NB4 (cell line): ENCODE measurements around the gene L2HGDH.

Experiments
- CTCF ChIP-seq: IDR thresholded peaks from one replicate; pipeline ENCODE4 v1.5.1; 2012; ENCODE audit warnings: low read depth, low read length
- POLR2A ChIP-seq: IDR thresholded peaks from 2 replicates; pipeline ENCODE4 v1.6.1; 2011; ENCODE audit warnings: mild to moderate bottlenecking; ENCODE audit not compliant: insufficient read length; ENCODE audit errors: extremely low read depth

- no peak for TF ChIP-seq CTCF
- TF ChIP-seq POLR2A, result no peak
Measured at GRCh38 chr14:50344116-50344775, 32.2 kb upstream of the L2HGDH start.
